IPS DF 19.7 (cell line): ENCODE data around the gene MYOG.

Source experiments
- DNase-seq: peaks from one replicate; pipeline ENCODE4 v3.0.0-alpha.2; 2013; ENCODE audit warnings: low read depth, low spot score

The MYOG gene

DNA sequence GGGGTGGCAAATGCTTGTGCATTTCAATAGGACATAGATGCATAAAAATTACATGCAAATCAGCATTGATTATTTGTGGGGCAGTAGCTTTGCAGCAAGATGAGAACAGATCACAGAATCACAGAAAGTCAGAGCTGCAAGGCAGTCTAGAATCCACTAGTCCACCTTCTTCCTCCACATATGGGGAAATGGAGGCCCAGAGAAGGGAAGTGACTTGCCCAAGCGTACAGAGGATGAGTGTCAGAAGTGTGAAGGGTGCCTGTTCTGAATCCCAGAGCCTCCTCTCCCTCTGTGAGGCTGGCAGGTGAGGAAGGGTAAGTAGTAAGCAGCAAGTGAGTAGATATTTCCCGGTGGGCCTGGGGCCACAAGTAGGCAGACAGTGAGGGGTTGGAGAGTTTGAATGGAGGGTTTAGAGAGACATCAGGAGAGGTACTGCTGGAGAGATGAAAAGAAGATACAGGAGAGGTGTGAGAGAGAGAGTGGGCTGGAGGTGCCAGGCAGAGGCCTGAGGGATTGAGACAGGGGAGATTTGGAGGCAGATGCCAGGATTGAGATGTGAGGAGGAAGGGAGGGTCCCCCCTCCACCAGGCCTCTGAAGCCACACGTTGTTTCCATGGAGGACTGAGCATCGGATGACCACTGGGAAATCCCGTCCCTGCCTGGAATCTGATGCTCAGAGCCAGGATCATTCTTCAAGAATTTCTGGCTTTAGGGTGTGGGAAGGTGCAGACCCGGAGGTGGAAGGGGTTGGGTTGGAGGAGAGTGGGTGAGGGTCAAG lies 4.8 kb upstream of the MYOG start:
- DNase-seq, result no peak

DNA sequence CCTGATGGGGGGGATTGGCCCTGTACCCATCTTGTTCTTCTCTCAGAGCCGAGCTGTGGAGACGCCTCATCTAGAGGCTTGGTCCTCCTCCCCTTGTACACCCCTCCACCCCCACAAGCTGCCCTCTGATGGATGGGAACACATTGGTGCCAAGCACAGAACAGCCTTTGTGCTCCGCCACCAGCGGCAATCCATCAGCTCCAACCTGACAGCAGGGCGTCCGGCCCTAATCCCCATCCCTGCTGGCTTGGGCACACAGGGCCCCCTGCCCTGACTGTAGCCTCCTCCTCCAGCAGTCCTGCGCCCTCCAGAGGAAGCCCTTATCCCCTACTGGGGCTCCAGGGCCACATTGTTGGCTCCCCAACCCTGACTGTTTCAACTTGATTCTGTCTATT lies 3.8 kb upstream of the MYOG start:
- no peak for DNase-seq

DNA sequence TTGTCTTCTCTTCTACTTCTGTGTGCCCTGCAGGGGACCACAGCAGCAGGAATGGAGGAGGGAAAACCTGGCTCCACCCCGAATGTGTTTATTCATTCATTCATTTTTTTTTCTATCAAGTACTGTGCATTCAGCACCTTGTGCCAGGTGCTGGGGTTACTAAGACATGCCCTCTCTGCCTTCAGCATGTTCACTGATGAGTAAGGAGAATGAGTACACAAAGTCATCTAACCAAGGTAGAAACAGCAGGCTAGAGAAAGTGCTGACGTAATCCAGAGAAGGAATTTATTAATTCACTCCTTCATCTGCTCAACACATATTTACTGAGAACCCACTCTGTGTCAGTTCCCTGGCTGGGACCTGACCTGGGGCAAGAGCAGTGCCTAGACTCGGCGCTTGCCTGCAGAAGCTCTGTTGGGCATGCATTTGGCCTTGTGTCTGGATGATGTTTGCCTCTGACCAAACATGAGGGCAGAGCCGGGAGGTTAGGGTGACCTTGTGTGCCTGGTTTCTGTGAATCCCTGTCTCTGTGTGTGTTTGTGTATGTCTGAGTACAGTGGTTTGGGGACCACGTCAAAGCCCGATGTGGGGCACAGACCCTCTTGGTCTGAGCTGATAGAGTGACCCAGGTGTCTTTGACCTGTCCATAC lies 3.3 kb upstream of the MYOG start:
- no peak for DNase-seq

DNA sequence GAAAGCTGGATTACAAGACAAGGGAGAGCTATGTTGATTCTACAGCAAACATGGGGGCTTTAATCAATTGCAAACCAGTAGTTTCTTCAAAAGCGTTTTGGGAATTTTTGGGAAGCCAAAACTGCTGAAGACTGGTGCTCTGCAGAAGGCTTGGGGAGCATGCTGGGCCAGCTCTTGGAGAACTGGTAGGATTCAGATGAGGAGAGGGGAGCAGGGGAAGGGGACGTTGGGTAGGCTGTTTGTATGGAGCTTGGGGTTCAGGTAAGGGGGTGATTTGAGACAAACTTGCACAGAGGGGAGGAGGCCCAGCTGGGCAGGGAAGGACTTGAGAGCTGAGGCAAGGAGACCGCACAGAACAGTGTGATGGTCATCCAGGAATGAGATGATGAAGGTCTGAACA lies 2.6 kb upstream of the MYOG start:
- DNase-seq, result no peak

DNA sequence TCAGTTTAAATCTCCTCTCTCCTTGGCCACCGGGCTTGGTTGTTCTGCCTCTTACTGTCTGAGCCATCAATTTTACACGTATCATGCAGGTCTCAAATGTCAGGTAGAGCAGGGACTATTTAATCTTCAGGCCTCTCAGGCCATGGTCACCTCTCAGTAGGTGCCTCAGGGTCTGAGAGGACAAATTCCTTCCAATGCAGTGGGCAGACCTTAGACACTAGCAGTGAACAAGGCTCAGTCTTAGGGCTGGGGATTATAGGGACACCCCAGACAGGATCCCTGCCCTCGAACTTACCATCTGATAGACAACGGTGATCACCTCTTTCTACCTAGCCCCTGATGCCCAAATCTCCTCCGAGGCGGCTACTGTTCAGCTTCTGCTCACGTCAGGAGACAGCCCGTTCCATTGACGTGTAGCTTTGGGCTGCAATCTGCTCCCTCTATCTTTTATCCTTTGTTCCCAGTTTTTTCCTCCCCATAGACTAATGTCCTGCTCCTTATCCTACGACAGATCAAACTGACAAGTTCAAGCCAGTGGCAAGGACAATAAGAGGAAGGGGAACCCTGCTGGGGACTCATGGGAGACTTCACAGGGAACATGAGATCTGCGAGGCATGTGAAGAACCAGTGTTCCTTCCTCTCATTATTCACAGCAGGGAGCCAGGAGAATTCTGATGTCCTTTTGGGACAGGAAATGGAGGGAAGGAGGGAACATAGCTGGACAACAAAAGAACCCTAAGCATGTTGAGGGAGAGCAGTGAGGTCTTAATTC lies 1.4 kb upstream of the MYOG start:
- DNase-seq, result no peak

DNA sequence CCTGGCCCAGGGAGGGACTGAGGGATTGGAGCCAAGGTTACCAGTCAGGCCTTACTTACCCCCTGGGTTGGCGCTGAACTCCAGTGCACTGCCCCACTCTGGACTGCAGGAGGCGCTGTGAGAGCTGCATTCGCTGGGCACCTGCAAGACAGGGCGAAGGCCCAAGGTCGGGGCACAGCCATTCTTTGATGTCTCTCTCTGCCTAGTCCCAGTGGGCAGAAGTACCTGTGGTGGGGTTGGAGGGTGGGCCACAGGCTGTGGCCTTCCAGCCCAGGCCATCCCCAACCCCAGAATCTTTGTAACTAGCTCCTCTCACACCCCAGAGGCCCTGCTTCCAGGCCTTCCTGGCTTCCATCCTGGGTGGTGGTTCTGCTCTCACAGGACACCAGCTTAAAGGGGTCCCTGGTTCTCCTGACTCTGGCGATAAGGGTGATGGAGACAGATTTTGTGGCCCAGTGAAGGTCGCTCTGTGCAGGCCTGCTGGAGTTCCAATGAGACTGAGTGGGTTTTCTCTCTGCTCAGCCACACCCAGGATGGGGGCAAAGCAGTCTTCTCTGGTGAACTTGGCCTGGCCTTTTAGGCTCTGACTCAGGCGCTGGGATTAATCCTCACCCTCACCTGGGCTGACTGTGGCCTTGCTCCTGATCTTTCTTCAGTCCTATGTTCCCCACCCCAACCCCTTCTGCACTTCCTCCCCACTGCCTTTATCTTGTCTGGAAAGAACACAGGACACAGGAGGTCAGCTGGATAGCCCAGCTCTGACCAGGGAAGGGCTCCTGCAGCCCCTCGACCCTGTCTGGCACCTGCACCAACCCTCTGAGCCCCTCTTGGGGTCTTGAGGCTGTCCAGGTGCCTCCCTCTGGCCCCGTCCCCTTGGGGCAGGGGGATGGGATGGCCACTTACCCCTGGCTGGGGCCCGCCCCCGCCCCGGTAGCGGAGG lies 954 bp downstream of the MYOG start:
- no peak for DNase-seq

DNA sequence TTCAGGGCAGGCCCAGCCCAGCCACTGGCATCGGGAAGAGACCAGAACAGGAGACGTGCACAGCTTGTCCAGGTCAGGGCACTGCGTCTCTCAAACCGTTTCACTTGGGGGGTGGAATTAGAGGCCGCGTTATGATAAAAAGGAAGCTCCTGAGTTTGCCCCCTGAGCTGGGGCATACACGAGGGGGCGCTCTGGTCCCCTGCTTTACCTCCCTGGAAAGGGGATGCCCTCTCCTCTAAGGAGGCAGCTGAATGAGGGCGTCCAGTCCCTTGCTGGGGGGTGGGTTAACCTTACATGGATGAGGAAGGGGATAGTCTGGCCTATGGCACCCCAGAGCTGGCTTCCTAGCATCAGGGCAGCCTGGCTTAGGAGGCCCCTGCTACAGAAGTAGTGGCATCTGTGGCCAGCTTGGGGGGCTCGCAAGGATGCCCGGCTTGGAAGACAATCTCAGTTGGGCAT lies 2.3 kb downstream of the MYOG start:
- no peak for DNase-seq

DNA sequence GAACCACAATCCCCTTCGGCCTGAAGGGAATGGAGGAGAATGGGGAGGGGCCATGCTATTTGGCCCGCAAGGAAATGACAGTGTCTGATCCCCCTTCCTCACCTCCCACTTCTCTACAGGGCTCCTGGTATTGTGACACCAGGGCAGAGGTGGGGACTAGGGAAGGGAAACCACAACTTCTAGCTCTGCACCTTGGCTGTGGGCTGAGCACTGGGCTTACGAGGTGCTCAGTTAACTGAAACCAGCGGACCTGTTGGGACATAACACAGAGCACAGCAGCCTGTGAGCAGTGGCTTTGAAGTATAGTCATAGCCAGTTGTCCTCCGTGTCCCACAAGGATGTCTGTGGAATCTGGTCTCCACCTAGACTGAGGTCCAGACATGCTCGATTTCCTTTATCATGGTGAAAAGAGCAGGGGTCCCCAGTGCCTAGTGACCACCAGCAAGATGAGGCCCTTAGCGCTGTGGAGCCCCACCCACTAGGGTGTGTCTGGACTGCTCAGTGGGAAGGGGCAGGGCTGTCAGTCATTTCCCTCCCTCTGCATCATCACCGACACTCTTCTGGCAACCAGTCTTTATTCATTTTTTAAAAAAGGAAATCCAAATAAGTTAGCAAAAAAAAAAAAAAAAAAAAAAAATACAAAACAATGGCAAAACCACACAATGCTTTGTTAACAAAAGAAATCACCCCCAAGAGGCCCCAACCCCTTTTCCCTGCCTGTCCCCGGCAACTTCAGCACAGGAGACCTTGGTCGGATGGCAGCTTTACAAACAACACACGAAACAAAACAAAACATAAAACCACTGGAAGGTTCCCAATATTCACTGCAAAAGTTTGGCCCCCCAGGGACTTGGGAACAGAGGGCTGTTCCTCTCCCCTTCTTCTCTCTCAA lies 3.0 kb downstream of the MYOG start:
- DNase-seq, result no peak

DNA sequence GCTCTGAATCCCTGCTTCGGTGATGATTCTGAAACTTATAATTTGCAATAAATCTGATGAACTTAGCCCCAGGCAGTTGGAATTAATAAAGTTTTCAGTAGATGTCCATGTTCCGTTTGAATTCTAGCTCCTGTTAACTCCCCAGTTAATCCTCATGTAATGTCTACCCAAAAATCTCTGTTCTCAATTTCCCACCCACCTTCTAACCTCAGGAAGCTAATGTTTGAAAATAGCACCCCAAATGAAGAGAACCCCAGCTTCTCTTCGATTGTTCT lies 3.6 kb downstream of the MYOG start:
- DNase-seq, result no peak

DNA sequence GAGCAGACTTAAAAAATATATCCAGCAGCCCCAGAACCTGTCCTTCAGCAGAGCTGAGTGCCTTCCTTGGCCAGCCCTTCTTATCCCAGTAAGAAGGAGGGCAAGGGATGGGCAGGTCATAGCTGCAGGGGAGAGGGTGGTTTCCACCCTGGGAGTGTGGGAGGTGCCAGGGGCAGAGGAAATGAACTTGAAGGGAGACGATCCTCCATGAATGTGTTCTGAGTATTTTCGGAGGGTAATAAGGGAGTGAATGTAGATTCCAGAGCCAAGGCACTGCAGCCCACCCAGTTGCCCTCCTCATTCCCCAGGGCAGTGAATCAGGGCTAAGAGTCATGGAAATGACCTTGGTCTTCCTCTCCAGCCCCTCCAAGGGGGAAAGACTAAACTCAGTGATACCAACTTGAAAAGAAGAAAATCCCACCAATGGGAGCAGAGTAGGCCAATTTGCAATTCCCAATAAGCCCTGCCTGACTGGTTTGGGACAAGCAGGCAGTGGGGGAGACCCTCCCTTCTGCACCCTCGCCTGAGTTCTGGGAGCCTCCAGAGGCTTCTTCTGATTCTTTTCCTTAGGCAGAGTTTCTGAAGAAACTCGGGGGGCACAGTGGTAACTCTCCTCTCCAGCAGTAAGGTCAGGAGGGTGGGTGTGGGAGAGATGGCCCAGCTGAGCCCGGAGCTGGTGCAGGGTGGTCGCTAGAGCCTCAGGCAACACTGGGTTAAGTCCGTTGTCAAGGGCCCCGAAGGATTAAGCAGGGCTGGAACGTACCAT lies 4.2 kb downstream of the MYOG start:
- DNase-seq, result no peak

DNA sequence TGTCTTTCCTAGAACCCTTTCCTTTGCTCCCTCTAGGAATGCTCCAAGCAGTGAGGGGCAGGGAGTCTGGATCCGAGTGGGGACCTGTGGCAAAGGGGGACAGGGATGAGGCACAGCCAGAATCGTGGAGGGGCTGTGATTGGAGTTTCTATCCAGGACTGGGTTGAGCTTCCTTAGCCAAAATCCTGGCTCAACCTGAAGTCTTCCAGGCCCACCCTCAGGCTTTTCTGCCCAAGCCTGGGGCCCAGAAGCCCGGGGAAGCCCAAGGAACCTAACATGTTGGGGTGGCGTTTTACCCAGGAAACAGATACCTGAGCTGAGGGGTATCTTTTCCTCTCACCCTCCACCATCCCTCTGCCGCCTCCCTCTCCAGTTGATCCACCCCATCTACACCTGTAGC lies 5.4 kb downstream of the MYOG start:
- no peak for DNase-seq

DNA sequence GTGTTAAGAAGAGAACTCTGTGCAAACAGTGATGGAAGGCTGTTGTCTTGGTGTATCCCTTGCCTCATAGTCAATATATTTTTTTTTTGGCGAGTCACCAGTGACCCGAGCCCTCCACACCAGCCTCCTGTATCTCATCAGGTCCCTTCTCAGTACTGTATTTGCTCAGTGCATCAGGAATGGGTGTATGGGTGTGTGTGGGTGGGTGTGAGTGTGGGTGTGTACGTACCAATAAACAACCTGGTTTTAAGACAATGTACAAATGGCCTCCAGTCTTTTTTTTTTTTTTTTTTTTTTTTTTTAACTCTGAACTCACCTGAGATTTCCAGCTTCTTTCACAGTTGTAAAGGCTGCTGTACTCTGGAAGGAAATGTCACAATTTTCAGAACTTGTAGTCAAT lies 7.3 kb downstream of the MYOG start:
- no peak for DNase-seq

DNA sequence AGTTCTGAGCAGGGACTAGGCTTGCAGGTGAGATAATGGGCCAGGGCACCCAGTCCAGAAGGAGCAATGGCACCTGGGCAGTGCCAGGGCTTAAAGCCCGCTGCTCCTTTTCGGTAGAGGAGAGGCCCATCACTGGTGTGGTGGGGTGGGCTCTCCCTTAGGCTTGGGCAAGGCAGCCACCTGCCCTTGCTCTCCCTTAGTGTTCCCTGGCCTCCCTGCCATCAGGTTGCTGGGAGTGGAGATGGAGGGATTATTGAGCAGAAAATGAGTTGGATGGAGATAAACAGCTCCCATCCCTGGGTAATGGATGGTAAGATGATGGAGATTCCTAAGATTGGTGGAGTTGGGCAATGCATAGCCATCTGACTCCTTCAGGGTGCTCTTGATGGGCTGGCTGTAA lies 7.9 kb downstream of the MYOG start:
- DNase-seq, result no peak

DNA sequence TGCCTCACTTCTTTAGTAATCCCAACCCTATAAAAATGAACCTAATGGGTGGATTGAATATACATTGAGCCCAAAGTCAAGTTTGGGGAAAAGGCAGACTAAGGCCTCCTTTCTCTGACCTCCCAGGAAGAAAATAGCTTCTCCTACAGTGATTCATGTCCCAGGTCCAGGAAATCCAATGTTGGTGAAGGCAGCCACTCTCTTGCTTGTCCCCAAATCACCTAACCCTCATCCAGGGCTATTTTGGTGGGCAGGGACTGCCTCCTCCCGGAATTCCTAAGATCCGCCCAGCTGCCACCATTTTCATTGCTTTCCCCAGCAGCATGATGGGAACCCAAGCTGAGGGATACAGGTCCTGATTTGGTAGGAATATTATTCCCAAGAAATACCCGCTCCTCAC lies 8.4 kb downstream of the MYOG start:
- DNase-seq, result no peak

DNA sequence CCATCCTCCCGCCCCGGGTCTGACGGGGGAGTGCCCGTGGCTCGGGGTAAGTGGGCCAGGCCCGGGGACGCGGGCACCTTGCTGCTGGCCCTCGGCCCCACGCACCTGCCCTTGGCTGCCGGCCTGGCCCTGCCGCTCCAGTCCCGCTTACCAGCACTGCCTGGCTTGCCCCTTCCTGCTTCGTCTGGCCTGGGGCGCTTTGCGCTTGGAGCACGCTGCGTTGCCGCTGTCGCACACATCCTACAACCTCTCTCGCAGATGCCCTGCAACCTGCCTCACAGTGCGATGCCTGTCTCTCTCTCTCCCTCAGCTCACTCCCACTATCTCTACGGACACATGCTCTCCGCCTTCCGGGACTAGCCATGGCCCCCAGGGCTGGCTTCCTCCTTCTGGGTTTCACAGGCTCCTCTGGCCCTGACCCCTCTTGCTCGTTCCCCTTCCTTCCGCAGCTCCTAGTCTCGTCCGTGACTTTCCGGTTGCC lies 9.7 kb downstream of the MYOG start:
- no peak for DNase-seq

DNA sequence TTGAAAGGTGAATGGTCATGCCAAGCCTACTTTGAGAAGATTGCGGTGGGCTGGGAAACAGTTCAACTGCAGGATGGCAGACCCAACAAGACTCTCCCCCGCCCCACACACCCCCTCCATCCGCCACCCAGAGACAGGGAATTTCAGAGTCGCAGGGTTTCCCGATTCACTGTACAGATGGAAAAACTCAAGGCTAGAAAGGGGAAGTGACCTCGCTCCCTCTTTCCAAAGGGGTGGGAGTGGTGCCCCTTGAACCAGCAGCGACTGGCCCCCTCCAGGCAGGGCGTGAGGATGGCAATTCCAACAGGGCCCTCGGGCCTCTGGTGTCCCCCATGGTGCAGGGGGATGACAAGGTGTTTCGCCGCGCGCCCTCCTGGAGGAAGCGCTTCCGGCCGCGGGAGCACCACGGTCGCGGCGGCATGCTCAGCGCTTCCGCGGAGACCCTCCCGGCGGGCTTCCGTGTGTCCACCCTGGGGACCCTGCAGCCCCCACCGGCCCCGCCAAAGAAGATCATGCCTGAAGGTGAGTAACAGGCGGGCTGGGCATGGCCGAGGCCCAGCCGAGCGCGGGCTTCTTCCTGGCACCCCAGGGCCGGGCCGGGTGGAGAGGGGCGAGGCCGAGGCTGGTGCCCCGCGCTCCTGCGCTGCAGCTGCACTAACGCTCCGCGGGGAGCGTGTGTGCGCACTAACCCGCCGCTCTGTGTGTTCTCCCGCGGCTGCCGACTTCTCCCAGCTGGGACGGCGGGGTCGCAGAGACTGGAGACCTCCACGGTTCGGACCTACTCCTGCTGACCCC lies 10.4 kb downstream of the MYOG start:
- DNase-seq, result no peak

DNA sequence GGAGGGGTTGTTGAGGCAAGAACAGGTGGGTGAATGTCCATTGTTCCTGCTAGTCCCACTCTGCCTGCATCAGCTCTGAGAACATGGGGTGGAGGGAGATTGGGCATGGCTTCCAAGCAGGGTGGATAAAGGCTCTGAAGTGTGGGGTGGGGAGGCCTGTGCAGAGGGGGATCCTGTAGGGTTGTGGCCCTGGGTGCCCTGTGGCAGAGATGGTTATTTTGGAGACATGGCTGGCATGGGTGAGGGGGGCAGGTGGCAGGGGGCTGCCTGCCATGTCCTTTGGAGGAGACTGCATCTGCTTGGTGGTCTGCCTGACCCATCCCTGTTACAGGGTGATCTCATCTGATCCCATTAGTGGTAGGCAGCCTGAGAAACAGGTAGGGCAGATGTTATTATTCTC lies 11.2 kb downstream of the MYOG start:
- DNase-seq, result no peak

DNA sequence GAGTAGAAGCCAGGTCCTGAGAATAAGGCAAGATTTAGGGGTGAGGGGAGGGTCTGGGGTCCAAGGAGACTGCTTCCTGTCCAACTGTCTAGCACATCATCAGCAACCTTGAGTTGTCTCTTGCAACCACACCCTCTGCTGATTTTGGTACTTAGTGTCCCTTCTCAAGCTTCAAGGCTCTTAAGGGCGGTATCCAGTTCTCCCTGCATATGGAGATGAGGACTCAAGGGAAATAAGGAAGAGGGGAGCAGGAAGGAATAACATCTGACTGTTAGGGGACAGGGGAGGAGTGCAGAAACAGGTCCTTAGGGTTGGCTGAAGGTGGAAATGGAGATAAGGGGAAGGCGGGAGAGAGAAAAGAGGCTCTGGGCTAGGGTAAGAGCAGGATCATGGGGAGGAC lies 12.3 kb downstream of the MYOG start:
- DNase-seq, result no peak

DNA sequence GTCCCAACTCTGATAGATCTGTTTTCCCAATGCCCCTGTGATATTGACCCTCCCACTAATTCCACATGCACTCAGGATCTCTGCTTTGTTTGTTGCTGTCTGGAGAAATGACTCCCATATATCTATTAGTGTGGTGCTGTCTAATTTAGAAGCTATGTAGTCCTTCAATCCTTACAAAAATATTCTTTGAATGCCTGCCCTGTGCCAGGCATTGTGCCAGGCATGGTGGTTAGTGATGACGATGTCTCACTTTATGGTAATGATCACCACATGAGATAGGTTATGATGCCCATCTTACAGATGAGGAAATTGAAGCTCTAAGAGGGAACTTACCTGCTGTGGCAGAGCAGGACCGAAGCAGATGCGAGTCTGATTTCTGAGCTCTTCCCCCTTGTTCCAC lies 12.9 kb downstream of the MYOG start:
- DNase-seq, result no peak
